Activated naive CD8-positive, alpha-beta T cell (primary cell): ENCODE data around the gene RAD9A.

Source experiments
- H3K27ac Mint-ChIP-seq: one replicate; pipeline ENCODE4 v1.8.0; 2021; ENCODE audit warnings: mixed read lengths
- H3K27me3 Mint-ChIP-seq: one replicate; pipeline ENCODE4 v1.8.0; 2021; ENCODE audit warnings: mixed read lengths
- H3K36me3 Mint-ChIP-seq: one replicate; pipeline ENCODE4 v1.8.0; 2021; ENCODE audit warnings: mixed read lengths
- H3K4me1 Mint-ChIP-seq: one replicate; pipeline ENCODE4 v1.8.0; 2021; ENCODE audit warnings: low read depth, mixed read lengths
- H3K4me3 Mint-ChIP-seq: one replicate; pipeline ENCODE4 v1.8.0; 2021; ENCODE audit warnings: mild to moderate bottlenecking, mixed read lengths
- H3K9me3 Mint-ChIP-seq: one replicate; pipeline ENCODE4 v1.8.0; 2021; ENCODE audit warnings: low read depth, mixed read lengths

The RAD9A gene

GRCh38 chr11:67354075-67355022 is 37.4 kb upstream of the RAD9A start:
- peak overlapping the region; percentile 83 for H3K27ac Mint-ChIP-seq
- H3K27me3 Mint-ChIP-seq: no peaks in the 10 kb centered on the region
- no peaks in the 10 kb centered on the region for H3K9me3 Mint-ChIP-seq
- H3K4me3 Mint-ChIP-seq: peak overlapping the region; percentile 82
- peaks cover 46% of the 10 kb centered on the region for H3K4me1 Mint-ChIP-seq
- H3K36me3 Mint-ChIP-seq: no peaks in the 10 kb centered on the region

- H3K4me3 Mint-ChIP-seq: no peak overlapping the region
- no peaks in the 10 kb centered on the region for H3K36me3 Mint-ChIP-seq
- peaks cover 37% of the 10 kb centered on the region for H3K4me1 Mint-ChIP-seq
- no peak overlapping the region for H3K27ac Mint-ChIP-seq
- no peaks in the 10 kb centered on the region for H3K9me3 Mint-ChIP-seq
- no peaks in the 10 kb centered on the region for H3K27me3 Mint-ChIP-seq
Measured at GRCh38 chr11:67355023-67355793, 36.6 kb upstream of the RAD9A start.

GRCh38 chr11:67355794-67356386 is 35.9 kb upstream of the RAD9A start:
- Mint-ChIP-seq H3K9me3 (no peaks in the 10 kb centered on the region), H3K27me3 (no peaks in the 10 kb centered on the region), H3K27ac (no peak overlapping the region), H3K36me3 (no peaks in the 10 kb centered on the region), H3K4me3 (no peak overlapping the region), H3K4me1 (peaks cover 36% of the 10 kb centered on the region)

GRCh38 chr11:67356387-67356863 is 35.4 kb upstream of the RAD9A start:
- Mint-ChIP-seq H3K4me1 (peaks cover 30% of the 10 kb centered on the region), H3K36me3 (no peaks in the 10 kb centered on the region), H3K27ac (peak overlapping the region; percentile 76), H3K4me3 (no peak overlapping the region), H3K9me3 (no peaks in the 10 kb centered on the region), H3K27me3 (no peaks in the 10 kb centered on the region)

- H3K4me3 Mint-ChIP-seq: no peak overlapping the region
- H3K9me3 Mint-ChIP-seq: no peaks in the 10 kb centered on the region
- H3K27me3 Mint-ChIP-seq: no peaks in the 10 kb centered on the region
- no peaks in the 10 kb centered on the region for H3K36me3 Mint-ChIP-seq
- peaks cover 25% of the 10 kb centered on the region for H3K4me1 Mint-ChIP-seq
- H3K27ac Mint-ChIP-seq: peak overlapping the region; percentile 76
Measured at GRCh38 chr11:67356864-67357561, 34.8 kb upstream of the RAD9A start.

- Mint-ChIP-seq H3K4me1 (peaks cover 23% of the 10 kb centered on the region), H3K9me3 (no peaks in the 10 kb centered on the region), H3K4me3 (no peak overlapping the region), H3K27me3 (no peaks in the 10 kb centered on the region), H3K36me3 (no peaks in the 10 kb centered on the region), H3K27ac (no peak overlapping the region)
Measured at GRCh38 chr11:67357831-67358670, 33.7 kb upstream of the RAD9A start.

GRCh38 chr11:67364169-67364568 is 27.6 kb upstream of the RAD9A start:
- H3K4me3 Mint-ChIP-seq: no peak overlapping the region
- no peak overlapping the region for H3K27ac Mint-ChIP-seq
- no peaks in the 10 kb centered on the region for H3K36me3 Mint-ChIP-seq
- H3K4me1 Mint-ChIP-seq: peaks cover 39% of the 10 kb centered on the region
- H3K27me3 Mint-ChIP-seq: no peaks in the 10 kb centered on the region
- no peaks in the 10 kb centered on the region for H3K9me3 Mint-ChIP-seq

- H3K36me3 Mint-ChIP-seq: no peaks in the 10 kb centered on the region
- no peak overlapping the region for H3K4me3 Mint-ChIP-seq
- H3K27ac Mint-ChIP-seq: no peak overlapping the region
- H3K4me1 Mint-ChIP-seq: peaks cover 41% of the 10 kb centered on the region
- no peaks in the 10 kb centered on the region for H3K9me3 Mint-ChIP-seq
- no peaks in the 10 kb centered on the region for H3K27me3 Mint-ChIP-seq
Measured at GRCh38 chr11:67364783-67365722, 26.7 kb upstream of the RAD9A start.

GRCh38 chr11:67365736-67366444 is 25.9 kb upstream of the RAD9A start:
- H3K27me3 Mint-ChIP-seq: no peaks in the 10 kb centered on the region
- no peaks in the 10 kb centered on the region for H3K36me3 Mint-ChIP-seq
- no peak overlapping the region for H3K4me3 Mint-ChIP-seq
- H3K9me3 Mint-ChIP-seq: no peaks in the 10 kb centered on the region
- no peak overlapping the region for H3K27ac Mint-ChIP-seq
- peaks cover 46% of the 10 kb centered on the region for H3K4me1 Mint-ChIP-seq

GRCh38 chr11:67366546-67366945 is 25.2 kb upstream of the RAD9A start:
- no peak overlapping the region for H3K27ac Mint-ChIP-seq
- peaks cover 52% of the 10 kb centered on the region for H3K4me1 Mint-ChIP-seq
- no peaks in the 10 kb centered on the region for H3K27me3 Mint-ChIP-seq

GRCh38 chr11:67366961-67367760 is 24.6 kb upstream of the RAD9A start:
- H3K27me3 Mint-ChIP-seq: no peaks in the 10 kb centered on the region
- H3K9me3 Mint-ChIP-seq: no peaks in the 10 kb centered on the region
- H3K4me3 Mint-ChIP-seq: no peak overlapping the region
- H3K27ac Mint-ChIP-seq: no peak overlapping the region
- H3K4me1 Mint-ChIP-seq: peaks cover 56% of the 10 kb centered on the region
- H3K36me3 Mint-ChIP-seq: no peaks in the 10 kb centered on the region

More at GRCh38 chr11:67366546-67366945, 25.2 kb upstream of the RAD9A start:
- Mint-ChIP-seq H3K36me3 (no peaks in the 10 kb centered on the region), H3K4me3 (no peak overlapping the region), H3K9me3 (no peaks in the 10 kb centered on the region)

- Mint-ChIP-seq H3K27ac (no peak overlapping the region), H3K27me3 (no peaks in the 10 kb centered on the region), H3K4me3 (no peak overlapping the region), H3K4me1 (peaks cover 55% of the 10 kb centered on the region), H3K36me3 (no peaks in the 10 kb centered on the region), H3K9me3 (no peaks in the 10 kb centered on the region)
Measured at GRCh38 chr11:67367761-67368227, 24.0 kb upstream of the RAD9A start.
